Measurements from ENCODE around the gene LILRB2. TPM values are rescaled to one million over a fixed set of nuclear protein-coding genes. Genes with fewer than 3 reads are reported as not detected.
"Not testable (repeated sequence)": the region's sequence is repeated elsewhere in the genome, so short reads cannot be mapped to it uniquely, and the experiment has no call there.

The LILRB2 gene
- total RNA-seq, 2 experiments from 2014 or later = not detected

- Mint-ChIP-seq H3K27me3 (peaks cover 12% of the 10 kb centered on the region), H3K27ac (no peak overlapping the region), H3K4me1 (ENCODE audit: low read depth) (peaks cover 8% of the 10 kb centered on the region), H3K4me3 (no peak overlapping the region), H3K36me3 (no peaks in the 10 kb centered on the region), H3K9me3 (no peaks in the 10 kb centered on the region)
- intact Hi-C loops (cut with micrococcal nuclease) = no loop called here
- ChIA-PET CTCF (no interaction called here), POLR2A (no interaction called here)
- DNase-seq = no peak
These were observed 18.6 kb upstream of the LILRB2 start for GRCh38 chr19:54299515-54299914.

- DNase-seq = no peak
- no peaks in the 10 kb centered on the region for H3K36me3 Mint-ChIP-seq
- H3K4me1 Mint-ChIP-seq (ENCODE audit: low read depth) = peaks cover 6% of the 10 kb centered on the region
- ChIA-PET CTCF (no interaction called here), POLR2A (no interaction called here)
- no peaks in the 10 kb centered on the region for H3K9me3 Mint-ChIP-seq
- H3K27me3 Mint-ChIP-seq = peaks cover 14% of the 10 kb centered on the region
- no peak overlapping the region for H3K27ac Mint-ChIP-seq
- no peak overlapping the region for H3K4me3 Mint-ChIP-seq
- intact Hi-C loops (cut with micrococcal nuclease) = no loop called here
These were observed 18.2 kb upstream of the LILRB2 start for GRCh38 chr19:54299126-54299498.

DNA sequence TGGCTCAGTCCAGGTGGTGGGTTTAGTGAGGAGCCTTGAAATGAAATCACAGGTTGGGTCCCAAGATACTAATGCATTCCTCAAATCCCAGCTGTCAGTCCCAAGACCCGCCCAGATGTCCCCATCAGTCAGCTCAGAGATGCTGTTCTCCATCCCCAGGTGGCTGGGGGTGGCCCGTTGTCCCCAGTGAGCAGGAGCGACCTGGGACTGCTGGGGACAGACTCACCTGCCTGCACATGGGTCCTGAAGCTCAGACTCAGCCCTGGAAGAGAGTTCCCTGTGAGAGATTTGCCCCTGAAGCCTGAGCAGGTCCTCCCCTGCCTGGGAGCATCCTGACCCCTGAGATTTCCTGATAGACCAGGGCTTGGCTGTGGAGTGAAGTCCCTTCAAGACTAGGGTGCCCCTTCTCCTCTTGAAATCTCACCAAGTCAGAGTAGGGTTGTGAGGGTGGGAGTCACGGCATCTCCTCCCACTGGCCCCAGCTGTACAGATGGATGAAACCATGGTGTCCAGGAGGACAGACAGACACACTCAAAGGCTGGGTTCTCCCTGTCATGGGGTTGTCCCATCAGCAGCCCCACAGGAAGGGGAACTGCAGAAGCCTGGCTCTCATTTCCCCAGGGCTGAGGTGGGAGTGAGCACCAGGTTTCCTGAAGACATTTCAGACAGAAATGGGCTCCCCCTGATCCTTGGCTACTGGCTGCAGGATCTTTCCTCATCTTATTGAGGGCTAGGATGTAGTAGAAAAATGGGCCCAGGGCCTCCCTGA, 17.6 kb upstream of the LILRB2 start:
- no peak overlapping the region for H3K27ac Mint-ChIP-seq
- intact Hi-C loops (cut with micrococcal nuclease) = no loop called here
- no peaks in the 10 kb centered on the region for H3K4me1 Mint-ChIP-seq (ENCODE audit: low read depth)
- DNase-seq = no peak
- H3K9me3 Mint-ChIP-seq = no peaks in the 10 kb centered on the region
- H3K4me3 Mint-ChIP-seq = no peak overlapping the region
- ChIA-PET CTCF (no interaction called here), POLR2A (no interaction called here)
- H3K27me3 Mint-ChIP-seq = peaks cover 15% of the 10 kb centered on the region
- no peaks in the 10 kb centered on the region for H3K36me3 Mint-ChIP-seq

- Mint-ChIP-seq H3K4me3 (no peak overlapping the region), H3K27ac (no peak overlapping the region), H3K27me3 (peaks cover 18% of the 10 kb centered on the region), H3K9me3 (no peaks in the 10 kb centered on the region), H3K36me3 (no peaks in the 10 kb centered on the region), H3K4me1 (ENCODE audit: low read depth) (no peaks in the 10 kb centered on the region)
- CTCF ChIA-PET = interaction anchor here (0.6 kb wide), 1 partner anchor 504 kb away, joined by 3 read pairs; no protein-coding TSS in a partner anchor
- DNase-seq = no peak
- POLR2A ChIA-PET = no interaction called here
- intact Hi-C loops (cut with micrococcal nuclease) = no loop called here
These were observed 16.9 kb upstream of the LILRB2 start for GRCh38 chr19:54297759-54298305.

- DNase-seq = no peak
- H3K9me3 Mint-ChIP-seq = no peaks in the 10 kb centered on the region
- CTCF ChIA-PET = no interaction called here
- H3K27ac Mint-ChIP-seq = no peak overlapping the region
- intact Hi-C loops (cut with micrococcal nuclease) = no loop called here
- H3K27me3 Mint-ChIP-seq = peaks cover 12% of the 10 kb centered on the region
- POLR2A ChIA-PET = no interaction called here
- no peak overlapping the region for H3K4me3 Mint-ChIP-seq
- no peaks in the 10 kb centered on the region for H3K4me1 Mint-ChIP-seq (ENCODE audit: low read depth)
- no peaks in the 10 kb centered on the region for H3K36me3 Mint-ChIP-seq
These were observed 13.6 kb upstream of the LILRB2 start for GRCh38 chr19:54294539-54294938.

- H3K27me3 Mint-ChIP-seq = peaks cover 20% of the 10 kb centered on the region
- H3K4me3 Mint-ChIP-seq; H3K9me3 Mint-ChIP-seq; intact Hi-C loops (cut with micrococcal nuclease); POLR2A ChIA-PET; CTCF ChIA-PET; H3K4me1 Mint-ChIP-seq (ENCODE audit: low read depth); H3K27ac Mint-ChIP-seq; H3K36me3 Mint-ChIP-seq; DNase-seq: not testable (repeated sequence)
These were observed 8.2 kb upstream of the LILRB2 start for GRCh38 chr19:54289160-54289559.

- H3K27me3 Mint-ChIP-seq = peaks cover 21% of the 10 kb centered on the region
- intact Hi-C loops (cut with micrococcal nuclease) = no loop called here
- no peak overlapping the region for H3K4me3 Mint-ChIP-seq
- no peak for DNase-seq
- H3K4me1 Mint-ChIP-seq (ENCODE audit: low read depth) = no peaks in the 10 kb centered on the region
- ChIA-PET POLR2A (no interaction called here), CTCF (no interaction called here)
- H3K27ac Mint-ChIP-seq = no peak overlapping the region
- no peaks in the 10 kb centered on the region for H3K9me3 Mint-ChIP-seq
- no peaks in the 10 kb centered on the region for H3K36me3 Mint-ChIP-seq
These were observed 6.5 kb upstream of the LILRB2 start for GRCh38 chr19:54287456-54287855.

DNA sequence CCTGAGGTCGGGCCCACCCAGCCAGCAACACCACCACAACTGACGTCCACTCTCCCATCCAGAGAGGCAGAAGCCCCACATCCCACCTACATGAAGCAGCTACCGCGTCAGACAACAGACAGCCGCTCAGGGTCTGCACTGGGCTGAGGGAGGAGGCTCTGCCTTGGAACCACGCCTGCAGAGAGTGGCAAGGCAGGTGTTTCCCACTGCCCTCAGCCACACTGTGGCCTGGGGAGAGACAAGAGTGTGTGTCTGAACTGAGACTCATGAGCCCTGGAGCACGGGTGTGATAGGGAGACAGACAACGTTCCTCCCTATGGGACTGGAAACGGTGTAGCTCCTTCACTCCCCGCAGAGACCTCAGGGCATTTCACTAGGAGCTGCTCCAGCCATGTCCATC, 5.4 kb upstream of the LILRB2 start:
- POLR2A ChIA-PET; H3K36me3 Mint-ChIP-seq; H3K27ac Mint-ChIP-seq; DNase-seq; H3K9me3 Mint-ChIP-seq; CTCF ChIA-PET; intact Hi-C loops (cut with micrococcal nuclease); H3K4me1 Mint-ChIP-seq (ENCODE audit: low read depth); H3K4me3 Mint-ChIP-seq: not testable (repeated sequence)
- H3K27me3 Mint-ChIP-seq = peaks cover 33% of the 10 kb centered on the region

DNA sequence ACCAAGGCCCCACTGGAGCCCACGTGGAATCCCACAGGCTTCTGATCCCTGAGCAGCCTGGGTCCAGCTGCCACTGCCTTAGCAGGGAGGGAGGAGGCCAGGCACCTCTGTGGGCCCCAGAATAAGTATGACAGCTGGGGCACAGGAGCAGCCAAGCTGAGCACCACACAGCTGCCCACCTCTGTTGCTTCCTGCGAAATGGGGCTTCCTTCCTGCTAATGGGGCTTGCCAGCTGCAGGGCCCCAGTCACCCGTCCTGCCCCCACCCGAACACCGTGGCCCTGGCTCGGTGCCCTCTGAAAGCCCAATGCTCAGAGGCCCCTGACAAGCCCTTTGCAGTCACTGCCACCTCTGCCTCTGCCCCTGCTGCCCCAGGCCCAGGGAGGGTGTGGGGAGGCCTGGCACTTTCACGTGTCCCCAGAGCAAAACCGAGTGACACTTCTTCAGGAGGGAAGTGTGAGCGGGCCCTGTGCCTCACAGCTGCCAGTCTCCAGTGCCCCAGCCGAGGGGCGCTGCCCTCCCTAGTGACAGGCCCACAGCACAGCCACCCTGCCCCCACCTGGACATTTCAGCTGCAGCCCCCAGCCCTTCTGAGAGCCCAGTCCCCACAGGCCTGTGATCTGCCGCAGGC, 4.6 kb upstream of the LILRB2 start:
- H3K36me3 Mint-ChIP-seq; H3K4me3 Mint-ChIP-seq; H3K27ac Mint-ChIP-seq; H3K9me3 Mint-ChIP-seq; POLR2A ChIA-PET; CTCF ChIA-PET; H3K4me1 Mint-ChIP-seq (ENCODE audit: low read depth); intact Hi-C loops (cut with micrococcal nuclease); DNase-seq: not testable (repeated sequence)
- peaks cover 39% of the 10 kb centered on the region for H3K27me3 Mint-ChIP-seq

- no peaks in the 10 kb centered on the region for H3K4me1 Mint-ChIP-seq (ENCODE audit: low read depth)
- no peak overlapping the region for H3K27ac Mint-ChIP-seq
- no peaks in the 10 kb centered on the region for H3K9me3 Mint-ChIP-seq
- H3K27me3 Mint-ChIP-seq = peaks cover 45% of the 10 kb centered on the region
- DNase-seq = no peak
- no peaks in the 10 kb centered on the region for H3K36me3 Mint-ChIP-seq
- H3K4me3 Mint-ChIP-seq = no peak overlapping the region
- ChIA-PET POLR2A (no interaction called here), CTCF (no interaction called here)
- intact Hi-C loops (cut with micrococcal nuclease) = no loop called here
These were observed 2.0 kb upstream of the LILRB2 start for GRCh38 chr19:54282686-54283470.

- DNase-seq; H3K9me3 Mint-ChIP-seq; H3K27ac Mint-ChIP-seq; POLR2A ChIA-PET; intact Hi-C loops (cut with micrococcal nuclease); CTCF ChIA-PET; H3K4me3 Mint-ChIP-seq; H3K4me1 Mint-ChIP-seq (ENCODE audit: low read depth); H3K36me3 Mint-ChIP-seq: not testable (repeated sequence)
- H3K27me3 Mint-ChIP-seq = peaks cover 43% of the 10 kb centered on the region
These were observed 792 bp upstream of the LILRB2 start for GRCh38 chr19:54281729-54282075.

GRCh38 chr19:54280441-54280840, 469 bp downstream of the LILRB2 start:
- H3K27me3 Mint-ChIP-seq = peaks cover 48% of the 10 kb centered on the region
- POLR2A ChIA-PET; H3K4me1 Mint-ChIP-seq (ENCODE audit: low read depth); H3K9me3 Mint-ChIP-seq; H3K36me3 Mint-ChIP-seq; intact Hi-C loops (cut with micrococcal nuclease); H3K27ac Mint-ChIP-seq; H3K4me3 Mint-ChIP-seq; DNase-seq: not testable (repeated sequence)
- CTCF ChIA-PET = interaction anchor here (0.9 kb wide), 1 partner anchor 14 kb away, joined by 4 read pairs; no protein-coding TSS in a partner anchor
